GM21526 (cell line): ENCODE data around the gene ZNF394.

Experiments used
- ATAC-seq: cut with Tn5 transposase; IDR thresholded peaks from one replicate; pipeline ENCODE4 v1.9.1; 2021; ENCODE audit warnings: moderate library complexity; ENCODE audit not compliant: unreplicated experiment, low FRiP score

The ZNF394 gene

DNA sequence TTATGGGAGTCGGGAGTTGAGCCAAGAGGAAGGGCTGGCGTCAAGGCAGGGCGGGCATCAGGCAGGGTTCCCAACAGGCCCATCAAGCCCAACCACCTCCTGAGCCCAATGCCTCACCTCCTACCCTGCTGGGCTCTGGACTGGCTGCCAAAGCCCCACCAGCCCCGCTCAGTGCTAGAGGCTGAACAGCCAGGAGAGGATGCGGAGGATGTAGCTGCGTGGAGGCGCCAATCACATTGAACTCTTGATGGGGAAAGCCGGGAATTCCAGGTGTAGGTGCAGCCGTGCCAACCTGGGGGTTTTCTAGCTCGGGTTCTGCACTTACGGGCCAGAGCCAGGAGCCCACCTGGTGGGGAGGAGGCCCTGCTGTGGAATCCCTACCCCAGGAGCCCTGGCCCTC lies 47.0 kb downstream of the ZNF394 start:
- no peak for ATAC-seq

DNA sequence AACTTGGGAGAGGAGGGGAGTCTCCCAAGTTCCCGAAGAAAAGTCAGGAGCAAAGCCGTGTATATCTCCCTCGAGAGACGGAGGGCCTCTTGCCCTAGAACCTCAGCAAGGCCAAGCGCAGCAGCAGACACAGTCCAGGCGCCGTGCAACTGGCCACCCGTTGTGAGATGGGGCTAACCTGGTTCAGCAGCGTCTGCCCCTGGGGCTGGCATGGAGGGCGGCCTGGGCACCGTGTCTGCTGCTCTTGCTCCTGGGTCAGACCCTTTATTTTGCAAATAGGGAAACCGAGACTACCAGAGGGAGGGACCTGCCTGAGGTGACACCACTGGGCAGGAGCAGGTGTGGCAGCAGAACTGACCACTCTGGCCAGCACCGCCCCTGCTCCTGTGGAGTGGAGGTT lies 47.5 kb downstream of the ZNF394 start:
- no peak for ATAC-seq

DNA sequence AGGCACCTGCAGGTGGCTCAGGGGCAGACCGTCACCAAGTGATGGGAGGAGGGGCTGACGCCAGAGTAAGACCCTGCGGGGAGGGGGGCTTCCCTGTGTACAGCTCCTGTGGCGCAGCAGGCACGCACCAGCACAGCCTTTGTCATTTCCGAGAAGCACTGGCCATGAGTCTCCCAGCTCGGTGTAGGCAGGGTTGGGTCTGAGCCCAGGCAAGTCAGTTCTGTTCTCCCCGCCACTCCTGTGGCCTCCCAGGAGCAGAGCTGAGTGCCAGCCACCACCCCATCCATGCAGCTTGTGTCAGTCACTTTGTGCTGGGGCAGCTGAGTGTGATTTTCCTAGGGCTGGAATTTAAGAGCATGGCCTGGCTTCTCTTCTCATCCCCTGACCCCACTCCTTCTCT lies 48.1 kb downstream of the ZNF394 start:
- ATAC-seq, result no peak

DNA sequence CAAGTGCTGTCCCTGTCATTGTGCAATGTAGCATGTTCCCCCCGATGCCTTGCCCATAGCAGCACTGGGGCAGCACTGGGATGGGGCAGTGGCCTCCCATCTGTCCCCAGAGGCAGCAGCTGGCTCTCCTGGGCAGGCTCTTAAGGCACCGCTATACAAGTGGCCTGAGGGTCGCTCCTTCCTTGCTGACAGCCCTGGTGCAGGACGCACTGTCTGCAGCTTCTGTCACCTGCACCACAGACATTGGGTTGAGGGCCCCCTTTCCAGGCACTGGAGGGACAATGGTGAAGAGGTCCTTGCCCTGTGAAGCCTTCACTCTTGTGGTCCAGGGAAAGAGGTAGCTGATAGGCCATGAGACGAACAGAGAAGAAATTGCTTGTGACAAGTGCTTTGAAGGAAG lies 50.8 kb downstream of the ZNF394 start:
- ATAC-seq, result no peak

DNA sequence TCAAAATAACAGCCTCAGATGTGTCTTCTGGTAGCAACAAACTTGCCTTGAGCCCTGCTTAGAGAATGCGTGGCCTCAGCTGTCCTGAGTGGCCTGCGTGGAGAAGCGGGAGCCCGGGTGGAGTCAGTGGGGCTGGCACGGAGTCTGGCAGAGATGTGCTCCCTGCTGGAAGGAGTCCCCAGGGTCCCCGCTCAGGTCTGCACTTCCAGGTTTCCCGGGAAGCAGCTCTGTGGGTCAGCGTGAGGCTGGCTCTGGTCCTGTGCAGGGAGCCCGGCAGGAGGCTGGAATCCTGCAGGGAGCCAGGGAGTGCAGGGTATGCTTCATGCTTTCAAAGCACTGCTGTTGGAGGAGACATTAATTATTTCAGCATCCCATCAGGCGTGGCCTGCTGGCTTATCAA lies 51.2 kb downstream of the ZNF394 start:
- no peak for ATAC-seq

DNA sequence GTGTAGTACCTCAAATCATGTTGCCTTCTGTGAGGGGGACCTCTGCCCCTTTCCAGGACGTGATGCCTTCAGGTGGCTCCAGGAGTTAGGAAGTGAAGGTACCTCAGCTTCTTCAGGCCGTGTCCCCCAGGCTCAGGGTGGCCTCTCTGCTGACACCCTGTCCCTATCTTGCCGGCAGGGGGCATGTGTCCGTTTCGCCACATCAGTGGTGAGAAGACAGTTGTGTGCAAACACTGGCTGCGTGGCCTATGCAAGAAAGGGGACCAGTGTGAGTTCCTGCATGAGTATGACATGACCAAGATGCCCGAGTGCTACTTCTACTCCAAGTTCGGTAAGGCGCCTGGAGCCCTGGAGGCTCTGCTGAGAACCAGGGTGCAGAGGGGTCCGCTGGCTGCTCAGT lies 52.1 kb downstream of the ZNF394 start:
- no peak for ATAC-seq

DNA sequence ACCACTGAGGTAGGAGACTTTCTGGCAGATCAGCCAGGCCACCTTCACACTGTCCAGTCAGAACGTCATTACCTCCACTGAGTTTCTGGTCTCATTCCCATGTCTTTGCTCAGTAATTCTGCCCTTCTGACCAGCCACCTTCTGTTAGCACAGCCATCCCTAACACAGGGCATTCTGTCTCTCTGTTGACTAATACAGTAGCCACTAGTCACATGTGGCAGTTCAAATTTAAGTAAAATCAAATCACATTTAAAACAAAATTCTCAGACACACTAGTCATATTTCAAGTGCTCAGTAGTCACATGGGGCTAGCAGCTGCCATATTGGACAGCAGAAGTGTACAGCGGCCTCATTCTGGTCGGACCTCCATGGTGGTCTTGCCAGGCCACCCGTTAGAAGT lies 54.0 kb downstream of the ZNF394 start:
- no peak for ATAC-seq
